Stimulated activated CD4-positive, alpha-beta T cell treated with anti-CD3 and anti-CD28 coated beads, TNF-alpha, amount 100 ng/mL, for 24 hours (primary cell): ENCODE data around the gene TBRG4.

Experiments used
- DNase-seq, 3 experiments: peaks; one replicate each; pipeline ENCODE4 v3.0.0-alpha.2; 2020; ENCODE audit warnings: low read depth in 3 of 3

Gene TBRG4

DNA sequence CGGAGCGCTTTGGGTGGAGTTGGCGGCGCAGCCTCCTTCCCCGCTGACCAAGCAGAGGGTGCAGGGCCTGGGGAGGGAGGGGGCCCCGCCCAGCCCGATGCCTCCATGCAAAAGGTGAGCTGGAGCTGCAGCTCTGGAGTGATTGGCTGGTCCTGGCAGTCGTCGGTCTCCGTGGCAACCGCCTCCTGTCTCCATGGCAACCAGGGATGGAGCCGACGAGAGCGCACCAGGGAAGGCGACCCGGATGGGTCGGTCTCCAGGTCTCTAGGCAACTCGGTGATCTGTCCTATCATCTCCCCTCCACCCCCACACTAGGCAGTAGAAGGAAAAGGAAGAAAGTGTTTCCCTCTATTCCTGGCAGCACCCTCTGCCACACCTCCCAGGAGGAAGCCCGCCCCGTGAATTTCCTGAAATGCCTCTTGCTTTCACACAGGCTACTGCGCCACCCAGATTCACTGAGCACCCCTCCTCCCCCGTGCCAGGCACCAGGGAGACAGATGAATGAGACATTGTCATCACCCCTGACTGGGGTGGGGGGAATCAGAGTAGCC lies 22.1 kb downstream of the TBRG4 start:
- peak; percentile 30 to 73 (median 49) for DNase-seq

- no peak for DNase-seq
Observed at GRCh38 chr7:45088821-45089340, 22.6 kb downstream of the TBRG4 start, which contains the start of gene NACAD. NACAD (minus strand) TSS chr7:45088969; CDS start chr7:45088894, 75 bp downstream.

- no peak for DNase-seq
Observed at GRCh38 chr7:45088146-45088701, 23.3 kb downstream of the TBRG4 start.

DNA sequence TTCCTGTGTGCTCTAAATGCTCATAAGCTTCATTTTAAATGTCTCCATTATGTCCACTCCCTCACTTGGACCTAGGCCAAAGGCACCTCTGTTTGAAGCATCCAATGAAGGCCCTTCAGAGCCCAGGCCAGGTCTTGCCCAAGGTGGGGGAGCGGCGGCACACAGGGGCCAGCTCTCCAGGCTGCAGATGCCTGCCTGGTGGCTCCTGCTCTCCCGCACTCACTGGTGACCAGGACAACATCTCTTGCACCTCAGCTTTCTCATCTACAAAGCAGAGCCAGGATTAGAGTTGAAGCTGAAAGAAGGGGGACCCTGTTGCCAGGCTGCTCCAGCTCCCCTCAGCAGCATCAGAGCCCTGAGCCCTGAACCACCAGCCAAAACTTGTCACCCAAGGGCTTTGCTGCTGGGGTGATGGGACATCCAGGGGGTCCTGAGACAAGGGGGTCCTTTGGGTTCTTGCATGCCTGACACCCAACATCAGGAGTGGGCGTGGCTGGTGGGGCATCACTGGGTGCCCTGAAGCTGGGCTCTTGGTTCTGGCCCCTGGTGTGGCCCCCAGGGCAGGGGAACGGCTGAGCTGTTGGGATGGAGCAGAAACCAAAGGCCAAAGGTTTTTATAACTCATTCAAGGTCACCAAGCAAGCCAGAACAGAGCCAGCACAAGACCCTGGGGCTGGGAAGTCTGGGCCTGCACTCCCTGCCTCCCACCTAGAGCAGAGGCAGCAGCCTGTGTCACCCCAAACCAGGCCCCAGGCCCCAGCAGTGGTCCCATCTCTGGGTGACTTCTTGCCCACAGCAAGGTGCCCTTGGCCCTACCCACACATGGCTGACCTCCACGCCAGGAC lies 24.0 kb downstream of the TBRG4 start:
- no peak for DNase-seq

GRCh38 chr7:45086331-45087065 lies 25.0 kb downstream of the TBRG4 start:
- DNase-seq = no peak

GRCh38 chr7:45085619-45086200 lies 25.8 kb downstream of the TBRG4 start:
- no peak for DNase-seq

DNA sequence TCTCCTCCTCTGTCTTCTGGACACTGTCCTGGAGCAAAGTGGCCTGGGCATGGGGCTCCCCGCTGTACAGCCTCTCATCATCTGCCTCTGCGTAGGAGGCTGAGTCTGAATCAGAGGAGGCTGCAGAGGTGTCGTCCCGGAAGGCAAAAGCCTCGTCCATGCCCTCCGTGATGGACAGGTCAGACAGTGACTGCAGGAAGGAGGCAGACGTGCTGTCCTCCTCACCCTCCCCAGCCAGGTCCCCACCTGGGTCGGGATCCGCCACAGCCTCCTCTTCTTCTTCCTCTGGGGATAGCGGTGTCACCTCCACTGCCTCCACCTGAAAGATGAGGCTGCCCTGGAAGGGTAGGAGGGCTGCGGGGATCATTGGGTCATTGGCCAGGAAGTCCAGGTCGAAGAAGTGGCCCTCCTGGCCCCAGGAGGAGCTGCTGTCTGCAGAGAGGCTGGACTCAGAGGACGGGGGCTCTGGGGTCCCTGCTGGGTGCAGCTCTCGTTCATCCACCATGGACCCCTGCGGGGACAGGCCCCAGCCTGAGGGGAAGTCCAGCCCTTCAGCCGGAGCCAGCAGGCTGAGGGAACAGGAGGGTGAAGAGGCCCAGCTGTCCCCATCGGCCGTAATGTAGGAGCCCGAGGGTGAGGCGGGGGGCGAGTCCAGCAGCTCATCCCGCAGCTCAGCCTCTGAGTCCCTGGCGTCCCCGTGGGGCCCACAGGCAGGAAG lies 26.4 kb downstream of the TBRG4 start:
- no peak for DNase-seq

GRCh38 chr7:45084336-45084735 lies 27.2 kb downstream of the TBRG4 start:
- no peak for DNase-seq

- no peak for DNase-seq
Observed at GRCh38 chr7:45082831-45083331, 28.6 kb downstream of the TBRG4 start.

GRCh38 chr7:45082031-45082830 lies 29.3 kb downstream of the TBRG4 start:
- no peak for DNase-seq

DNA sequence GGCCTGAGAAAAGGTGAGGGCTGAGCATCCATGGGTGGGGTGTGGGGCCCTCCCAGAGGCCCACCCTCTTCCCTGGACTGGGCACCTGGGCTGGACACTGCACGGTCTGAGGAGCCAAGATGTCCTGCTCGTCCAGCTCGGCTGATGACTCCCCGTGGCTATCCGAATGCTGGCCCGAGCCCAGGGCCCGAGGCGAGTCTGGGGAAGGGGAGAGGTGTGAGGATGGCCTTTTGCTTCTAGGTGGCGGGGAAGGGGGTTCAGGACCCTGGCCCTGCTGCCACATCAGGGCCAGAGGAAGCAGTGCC lies 29.9 kb downstream of the TBRG4 start:
- DNase-seq = no peak

GRCh38 chr7:45080958-45081669 lies 30.4 kb downstream of the TBRG4 start:
- no peak for DNase-seq

GRCh38 chr7:45080265-45080957 lies 31.1 kb downstream of the TBRG4 start:
- DNase-seq = no peak

- no peak for DNase-seq
Observed at GRCh38 chr7:45078125-45078681, 33.3 kb downstream of the TBRG4 start.

- DNase-seq = no peak
Observed at GRCh38 chr7:45077579-45077978, 33.9 kb downstream of the TBRG4 start.

DNA sequence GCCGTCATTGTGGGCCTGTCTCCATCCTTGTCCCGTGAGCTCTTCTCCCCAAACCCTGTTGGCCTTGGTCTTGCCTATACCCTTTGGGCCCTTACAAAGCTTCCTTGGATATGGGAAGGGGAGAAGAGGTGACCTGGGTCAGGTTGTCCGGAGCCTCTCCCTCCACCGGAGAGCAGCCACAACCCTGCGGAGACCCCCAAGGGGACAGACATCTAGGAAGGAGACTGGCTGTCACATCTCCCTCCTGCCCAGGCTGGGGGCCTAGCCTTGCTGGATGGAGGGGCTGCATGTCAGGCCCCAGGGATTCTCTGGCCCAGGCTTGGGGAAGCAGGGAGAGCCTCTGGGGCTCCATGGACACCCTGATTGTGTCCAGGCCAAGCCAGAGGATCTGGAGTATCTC lies 34.6 kb downstream of the TBRG4 start:
- no peak for DNase-seq

- no peak for DNase-seq
Observed at GRCh38 chr7:45075871-45076796, 35.4 kb downstream of the TBRG4 start.

DNA sequence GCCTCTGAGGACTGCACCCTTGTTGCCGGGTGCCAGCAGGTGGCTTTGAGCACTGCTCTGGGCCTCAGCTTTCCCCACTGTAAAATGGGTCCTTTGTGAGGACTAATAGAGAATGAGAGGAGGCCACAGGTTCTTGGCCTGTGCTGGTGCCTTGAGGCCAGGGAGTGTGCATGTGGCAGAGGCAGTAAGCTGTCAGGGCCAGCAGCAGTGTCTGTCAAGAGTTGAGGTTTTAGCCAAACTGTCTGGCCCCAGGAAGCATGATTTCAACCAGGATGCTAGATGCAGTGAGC lies 36.2 kb downstream of the TBRG4 start:
- no peak for DNase-seq
